A172 (cell line): ENCODE data around the gene PUS10. TPM values are rescaled to one million over a fixed set of nuclear protein-coding genes. Genes with fewer than 3 reads are reported as not detected.
"Not testable (repeated sequence)": the region's sequence is repeated elsewhere in the genome, so short reads cannot be mapped to it uniquely, and the experiment has no call there.

Experiments
- DNase-seq: peaks from one replicate; pipeline ENCODE4 v3.0.0-alpha.2; 2015; ENCODE audit warnings: low spot score
- total RNA-seq: library from RNA; depleted of rRNA; stranded (reverse); fragments of >200 nt; shearing (Covaris generic); gene quantifications from 2 replicates; pipeline ENCODE4 v1.2.3, GENCODE V29; 2014

Gene PUS10
- total RNA-seq, 1 experiment from 2014 or later, result 5.0 TPM

DNA sequence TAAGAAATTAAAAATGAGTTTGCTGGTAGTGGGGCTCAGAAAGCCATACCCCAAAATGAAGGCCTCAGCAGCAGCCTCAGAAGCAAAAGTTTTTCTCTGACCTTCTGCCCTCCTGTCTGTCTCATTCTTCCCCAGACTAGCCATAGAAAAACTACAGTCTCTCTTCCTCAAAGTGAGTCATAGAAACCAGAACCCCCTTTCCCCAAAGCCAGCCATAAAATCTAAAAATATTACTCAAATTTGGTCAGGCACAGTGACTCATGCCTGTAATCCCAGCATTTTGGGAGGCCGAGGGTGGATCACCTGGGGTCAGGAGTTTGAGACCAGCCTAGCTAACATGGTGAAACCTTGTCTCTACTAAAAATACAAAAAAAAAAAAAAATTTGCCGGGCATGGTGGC lies 5.8 kb downstream of the PUS10 start:
- DNase-seq, result peak; percentile 77

DNA sequence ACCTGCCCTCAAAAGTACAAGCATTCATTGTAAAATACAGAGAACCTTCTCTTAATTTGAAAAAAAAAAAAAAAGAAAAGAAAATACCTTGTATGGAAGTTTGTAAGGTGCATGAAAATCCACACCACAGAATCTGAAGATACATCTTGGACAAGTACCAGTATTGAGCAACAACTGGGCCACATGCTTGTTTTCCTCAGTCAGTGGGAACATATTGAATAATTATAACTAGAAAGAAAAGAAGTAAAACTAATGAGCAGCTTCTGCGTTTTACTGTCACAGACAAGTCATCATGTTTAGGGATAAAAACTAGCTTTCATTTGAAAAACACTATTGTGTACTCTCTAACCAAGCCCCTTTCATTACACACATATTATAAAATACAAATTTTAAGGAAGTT lies 6.4 kb downstream of the PUS10 start:
- no peak for DNase-seq

DNA sequence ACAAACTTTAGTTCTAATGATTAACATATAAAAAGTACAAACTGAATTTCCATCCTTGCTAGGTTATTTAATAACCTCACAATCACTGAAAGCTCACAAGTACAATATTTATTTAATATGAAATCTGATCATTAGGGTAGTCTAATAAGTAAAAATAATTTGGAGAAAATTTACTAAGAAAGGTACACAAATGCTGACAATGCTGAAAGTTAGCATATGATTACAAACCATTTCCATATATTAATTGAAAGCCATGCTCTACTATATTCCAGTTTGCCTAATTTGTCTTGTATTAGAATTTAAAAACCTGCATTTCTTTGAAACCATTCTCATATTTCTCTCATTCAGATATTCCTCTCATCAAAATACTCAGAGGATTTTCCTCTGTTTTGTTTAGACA lies 8.7 kb downstream of the PUS10 start:
- no peak for DNase-seq

DNA sequence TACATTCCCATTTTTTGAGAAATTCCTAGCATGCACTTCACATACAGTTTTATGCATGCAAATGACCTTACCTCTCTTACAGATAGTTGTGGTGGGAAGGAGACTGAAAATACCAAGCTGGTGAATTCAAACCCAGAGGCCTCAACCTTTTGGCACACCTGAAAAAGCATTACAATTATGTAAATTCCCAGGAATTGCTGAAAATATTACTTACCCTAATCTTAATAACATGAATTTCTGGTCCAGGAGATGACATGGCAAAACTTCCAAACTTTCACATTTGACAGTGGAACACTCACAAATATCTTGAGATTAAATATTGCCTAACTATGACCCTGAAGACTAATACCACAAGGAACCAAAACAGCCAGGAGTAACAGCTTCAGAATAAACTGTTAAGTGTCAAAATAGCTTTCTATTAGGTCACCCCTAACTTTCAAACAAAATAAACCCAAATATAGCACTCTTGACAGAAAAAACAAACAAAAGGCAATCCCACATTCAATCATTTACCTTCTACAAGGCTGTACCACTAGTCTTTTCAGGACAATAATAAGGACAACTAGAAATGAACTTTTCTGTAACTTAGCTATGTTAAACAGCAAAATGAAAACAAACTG lies 11.5 kb downstream of the PUS10 start:
- no peak for DNase-seq

DNA sequence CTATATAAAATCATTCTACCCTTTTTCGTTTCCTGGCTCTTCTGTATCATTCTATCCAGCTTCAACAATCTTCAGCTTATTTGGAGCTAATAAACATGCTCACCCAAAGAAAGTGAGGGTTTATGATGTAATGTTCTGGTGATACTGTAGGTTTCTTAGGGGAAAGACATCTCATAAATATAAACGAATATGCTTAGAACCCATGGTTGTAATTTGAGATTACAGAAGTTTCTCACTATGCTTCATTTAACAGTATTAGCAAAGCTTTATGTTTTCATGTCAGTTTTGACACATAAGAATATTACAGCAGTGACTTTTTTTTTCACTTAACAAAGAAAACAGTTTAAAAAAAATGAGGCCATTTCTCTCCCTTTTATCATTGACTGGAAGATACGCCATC lies 12.3 kb downstream of the PUS10 start:
- no peak for DNase-seq

- DNase-seq, result peak; percentile 63
Observed at GRCh38 chr2:60998628-60999545, 19.2 kb downstream of the PUS10 start.

- DNase-seq, result no peak
Observed at GRCh38 chr2:60994131-60994530, 23.9 kb downstream of the PUS10 start.

- no peak for DNase-seq
Observed at GRCh38 chr2:60992985-60993392, 25.1 kb downstream of the PUS10 start.

DNA sequence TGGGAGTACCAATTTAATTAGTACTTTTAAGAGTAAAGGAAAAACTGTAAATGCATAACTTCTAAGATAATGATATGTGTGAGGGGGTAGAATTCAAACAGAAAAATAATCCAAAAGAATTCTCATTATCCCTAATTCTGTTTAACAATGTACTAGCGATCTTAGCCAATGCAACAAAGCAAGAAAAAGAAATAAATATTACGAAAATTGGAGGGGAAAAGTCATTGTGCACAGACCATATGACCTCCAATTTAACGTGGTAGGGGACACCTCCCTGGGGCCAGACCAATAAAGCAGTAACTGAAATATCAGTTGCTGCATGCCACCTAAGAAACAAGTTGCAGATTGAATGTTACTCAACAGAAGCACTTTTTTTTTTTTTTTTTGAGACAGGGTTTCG lies 26.4 kb downstream of the PUS10 start:
- no peak for DNase-seq

DNA sequence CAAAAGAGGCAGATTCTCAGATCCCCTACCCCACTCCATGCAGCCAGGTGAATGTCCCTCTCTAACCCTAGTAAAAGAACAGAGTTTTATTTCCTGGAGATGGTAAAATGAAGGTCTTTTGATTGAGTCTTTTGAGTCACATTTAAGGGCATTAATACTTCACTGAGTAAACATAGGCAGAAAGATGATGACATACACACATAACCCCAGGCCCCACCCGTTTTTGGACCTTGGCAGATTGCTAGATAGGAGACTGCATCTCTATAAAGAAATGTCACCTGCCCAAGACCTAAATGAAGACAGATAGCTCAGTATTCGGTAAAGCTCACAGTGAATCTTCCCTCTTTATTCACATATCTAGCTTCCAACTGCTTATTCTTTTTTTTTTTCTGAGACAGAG lies 28.8 kb downstream of the PUS10 start:
- DNase-seq, result no peak

GRCh38 chr2:60987656-60988055 lies 30.4 kb downstream of the PUS10 start:
- DNase-seq, result not testable (repeated sequence)

GRCh38 chr2:60987041-60987440 lies 31.0 kb downstream of the PUS10 start:
- no peak for DNase-seq

DNA sequence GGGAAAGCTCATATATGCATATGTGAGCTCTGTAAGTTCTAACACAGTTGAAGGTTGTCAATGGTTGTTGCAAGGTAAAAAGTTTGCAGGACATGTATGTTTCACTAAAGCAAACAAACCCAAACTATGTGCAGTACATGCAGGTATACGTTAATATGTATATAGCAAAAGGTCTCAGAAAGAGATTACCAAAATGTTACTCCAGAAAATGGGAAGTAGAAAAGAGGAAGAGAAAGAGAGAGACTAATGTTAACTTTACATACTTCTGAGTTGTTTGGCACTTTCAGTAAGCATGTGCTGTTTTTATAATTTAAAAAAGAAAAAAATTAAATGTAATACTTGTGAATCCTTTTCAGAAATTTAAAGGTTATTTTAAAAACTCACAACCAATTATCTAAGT lies 33.3 kb downstream of the PUS10 start:
- no peak for DNase-seq

GRCh38 chr2:60982066-60982465 lies 36.0 kb downstream of the PUS10 start:
- DNase-seq, result not testable (repeated sequence)

- no peak for DNase-seq
Observed at GRCh38 chr2:60980071-60980815, 37.8 kb downstream of the PUS10 start.

DNA sequence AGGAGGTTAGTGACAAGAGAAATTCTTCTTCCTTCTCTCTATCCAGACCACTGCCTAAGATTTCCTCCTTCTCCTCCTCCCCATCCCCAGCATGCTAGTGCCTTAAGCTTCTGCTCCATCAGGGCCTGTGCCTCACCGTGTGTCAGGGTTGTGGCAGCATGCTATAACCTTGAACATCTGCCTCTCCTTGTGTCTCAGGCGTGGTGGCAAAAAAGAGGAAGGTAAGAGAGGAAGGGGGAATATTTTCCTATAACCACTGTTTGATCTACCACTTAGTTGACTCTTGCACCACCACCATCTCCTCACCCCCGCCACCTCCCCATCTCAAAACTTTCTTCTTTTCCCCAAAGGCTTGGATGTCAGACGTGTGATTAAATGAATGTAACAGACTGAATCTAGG lies 38.8 kb downstream of the PUS10 start:
- no peak for DNase-seq

GRCh38 chr2:60977562-60977895 lies 40.5 kb downstream of the PUS10 start:
- no peak for DNase-seq

DNA sequence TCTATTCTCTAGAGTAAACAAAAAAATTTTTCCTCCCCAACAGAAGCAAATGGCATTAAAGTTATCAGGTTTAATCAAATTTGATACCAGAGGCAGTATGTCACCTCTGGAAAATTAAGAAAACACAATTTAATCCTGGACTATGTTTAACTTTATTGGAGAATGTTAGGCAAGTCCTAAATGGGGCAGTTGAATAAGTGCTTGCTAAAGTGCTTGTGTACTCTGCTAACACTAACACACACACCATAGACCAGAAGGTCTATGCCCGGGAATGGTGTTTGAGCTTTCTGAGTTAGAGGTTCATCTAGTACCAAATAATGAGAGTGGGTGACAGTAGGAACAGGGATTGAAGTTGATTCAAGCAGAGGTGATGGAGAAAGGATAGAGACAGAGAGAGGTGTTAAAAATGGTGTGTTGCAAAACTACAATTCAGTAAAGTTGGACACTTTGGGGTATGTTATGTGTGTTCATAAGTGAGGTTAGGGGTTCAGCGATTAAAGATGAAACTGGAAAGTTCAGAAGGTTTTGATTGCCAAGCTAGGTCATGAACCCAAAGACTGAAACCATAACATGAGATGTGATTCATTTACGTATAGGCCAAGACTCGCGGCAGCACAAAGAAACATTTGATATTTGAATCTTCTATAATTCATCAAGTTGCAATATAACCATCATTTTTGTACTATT lies 41.0 kb downstream of the PUS10 start:
- no peak for DNase-seq

GRCh38 chr2:60976256-60976850 lies 41.7 kb downstream of the PUS10 start:
- DNase-seq, result no peak

GRCh38 chr2:60974652-60975051 lies 43.4 kb downstream of the PUS10 start:
- no peak for DNase-seq

GRCh38 chr2:60973705-60974104 lies 44.4 kb downstream of the PUS10 start:
- DNase-seq, result no peak
